GM13976 (cell line): ENCODE measurements around the gene LRRC1.

ENCODE experiments used
- DNase-seq: peaks from one replicate; pipeline ENCODE4 v3.0.0; 2012; ENCODE audit warnings: low spot score
- in situ Hi-C: fragments of 300-500 bp; cut with MboI; formaldehyde crosslinking; loops from one replicate; pipeline ENCODE4 v1.12.0; 2022; ENCODE audit warnings: low sequenced_read_pairs, mixed read lengths, inconsistent platforms; ENCODE audit not compliant: unreplicated experiment
- TF ChIP-seq, protein P1 (sequence below): IDR thresholded peaks from 2 replicates; pipeline ENCODE4 v1.5.1; 2012; ENCODE audit warnings: borderline replicate concordance, mild to moderate bottlenecking; ENCODE audit not compliant: insufficient read depth; ENCODE audit errors: extremely low read depth, missing control alignments, control extremely low read depth

LRRC1 gene

DNA sequence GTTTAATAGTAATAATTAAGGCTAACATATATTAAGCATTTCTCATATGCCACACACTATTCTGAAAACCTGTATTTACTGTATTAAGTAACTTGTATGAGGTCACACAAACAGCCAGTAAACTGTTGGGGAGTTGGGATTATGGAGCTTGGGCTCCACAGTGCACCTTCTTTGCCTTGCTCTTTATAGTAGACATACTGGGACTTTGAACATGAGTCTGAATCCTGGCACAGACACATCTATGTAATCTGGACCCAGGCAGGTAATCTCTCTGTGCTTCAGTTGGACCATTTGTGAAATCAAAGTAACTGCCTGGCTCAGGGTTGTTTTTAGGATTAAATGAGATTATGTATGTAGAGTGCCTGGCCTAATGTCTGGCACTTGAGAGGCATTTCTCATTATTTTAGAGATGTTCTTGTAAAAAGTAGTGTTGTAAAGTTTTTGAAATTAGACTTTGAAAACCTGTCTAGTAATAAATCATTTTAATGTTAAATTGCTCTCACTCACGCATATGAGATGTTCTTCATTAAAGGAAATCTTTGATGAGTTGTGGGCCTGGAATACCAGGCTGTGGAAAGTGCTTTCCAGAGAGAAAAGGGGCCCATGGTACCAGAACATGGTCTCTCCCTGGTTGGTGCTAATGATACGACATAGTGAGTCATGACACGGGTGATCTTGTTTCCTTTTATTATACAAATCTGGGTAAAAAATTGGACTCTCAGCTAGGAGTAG is 34.3 kb downstream of the LRRC1 start:
- TF ChIP-seq, protein P1, sequence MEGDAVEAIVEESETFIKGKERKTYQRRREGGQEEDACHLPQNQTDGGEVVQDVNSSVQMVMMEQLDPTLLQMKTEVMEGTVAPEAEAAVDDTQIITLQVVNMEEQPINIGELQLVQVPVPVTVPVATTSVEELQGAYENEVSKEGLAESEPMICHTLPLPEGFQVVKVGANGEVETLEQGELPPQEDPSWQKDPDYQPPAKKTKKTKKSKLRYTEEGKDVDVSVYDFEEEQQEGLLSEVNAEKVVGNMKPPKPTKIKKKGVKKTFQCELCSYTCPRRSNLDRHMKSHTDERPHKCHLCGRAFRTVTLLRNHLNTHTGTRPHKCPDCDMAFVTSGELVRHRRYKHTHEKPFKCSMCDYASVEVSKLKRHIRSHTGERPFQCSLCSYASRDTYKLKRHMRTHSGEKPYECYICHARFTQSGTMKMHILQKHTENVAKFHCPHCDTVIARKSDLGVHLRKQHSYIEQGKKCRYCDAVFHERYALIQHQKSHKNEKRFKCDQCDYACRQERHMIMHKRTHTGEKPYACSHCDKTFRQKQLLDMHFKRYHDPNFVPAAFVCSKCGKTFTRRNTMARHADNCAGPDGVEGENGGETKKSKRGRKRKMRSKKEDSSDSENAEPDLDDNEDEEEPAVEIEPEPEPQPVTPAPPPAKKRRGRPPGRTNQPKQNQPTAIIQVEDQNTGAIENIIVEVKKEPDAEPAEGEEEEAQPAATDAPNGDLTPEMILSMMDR, result no peak
- DNase-seq, result no peak
- in situ Hi-C loops, result no loop called here

DNA sequence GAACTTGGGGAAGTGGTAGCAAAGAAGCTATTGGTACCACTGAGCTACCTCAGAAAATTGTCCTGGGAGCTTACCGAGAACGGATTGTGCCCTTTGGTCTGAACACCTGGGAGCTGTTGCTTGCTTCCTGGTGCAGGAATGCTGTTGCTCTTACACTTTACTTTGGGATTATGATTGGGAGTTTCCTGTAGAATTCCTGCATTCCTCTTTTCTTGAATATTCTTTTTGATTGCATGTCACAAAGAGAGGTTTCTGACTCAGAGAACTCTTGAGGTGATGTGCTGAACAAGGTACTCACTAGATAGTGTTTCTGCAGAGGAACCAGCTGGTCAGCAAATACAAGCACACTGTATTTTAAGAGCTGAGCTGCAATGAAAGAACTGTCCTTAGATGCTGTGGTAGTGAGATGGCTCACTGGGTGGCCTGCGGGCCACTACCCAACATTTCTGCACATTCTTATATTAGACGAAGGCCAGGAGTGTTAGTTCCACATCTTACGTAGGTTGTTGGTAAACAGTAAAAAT is 35.0 kb downstream of the LRRC1 start:
- in situ Hi-C loops, result no loop called here
- TF ChIP-seq, protein P1, result no peak
- DNase-seq, result no peak

DNA sequence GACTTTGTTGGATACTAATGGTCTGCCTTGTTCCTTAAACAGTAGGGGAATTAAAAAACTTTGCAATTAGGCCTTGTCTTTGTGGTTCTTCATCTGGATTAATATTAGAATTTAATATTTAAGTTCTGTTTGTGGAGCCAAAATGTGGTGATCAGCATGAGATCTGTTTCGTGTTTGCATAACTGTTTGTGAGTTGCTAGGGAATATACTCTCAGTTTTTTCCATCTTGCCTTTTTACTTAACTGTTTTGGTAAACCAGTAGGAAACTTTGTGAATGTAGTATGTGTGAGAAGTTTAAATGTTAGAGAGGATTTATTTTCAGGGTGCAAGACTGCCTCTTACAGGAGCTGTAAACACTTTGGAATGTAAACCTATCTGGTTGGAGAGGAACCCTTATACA is 35.6 kb downstream of the LRRC1 start:
- no peak for DNase-seq
- in situ Hi-C loops, result no loop called here
- TF ChIP-seq, protein P1, result no peak

DNA sequence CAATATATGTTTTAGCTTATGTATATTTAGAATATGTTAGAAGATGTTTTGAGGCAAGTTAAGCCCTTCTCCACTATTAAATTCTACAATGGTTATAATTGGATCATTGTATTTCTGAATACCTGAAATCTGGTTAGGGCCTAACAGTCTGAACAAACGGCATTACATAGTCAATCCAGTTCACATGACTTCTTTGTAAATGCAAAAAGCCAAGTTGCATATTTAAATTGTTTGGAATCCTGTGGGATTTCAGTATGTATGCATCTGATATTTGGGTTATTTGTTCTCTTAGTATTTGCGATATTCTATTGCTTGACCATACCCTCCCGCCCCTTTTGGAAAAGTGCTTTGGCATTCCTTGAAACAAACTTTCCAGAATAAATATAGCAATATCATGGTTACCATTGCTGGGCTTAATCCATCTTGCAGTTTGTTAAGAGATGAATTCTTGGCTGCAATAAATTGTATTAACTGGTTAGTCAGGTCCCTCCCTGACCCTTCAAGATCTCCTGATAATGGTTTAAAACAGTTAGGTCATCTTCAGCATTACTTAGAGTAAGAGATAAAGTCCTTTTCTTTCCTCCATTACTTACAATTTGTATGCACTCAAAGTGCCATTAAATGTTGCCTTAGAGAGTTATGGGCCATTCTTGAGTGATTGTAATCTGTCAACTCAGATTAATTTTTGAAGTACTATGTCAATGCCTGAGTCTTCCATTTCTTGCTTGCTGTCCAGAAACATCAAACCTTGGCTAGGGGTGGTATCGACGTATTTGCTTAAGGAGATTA is 36.5 kb downstream of the LRRC1 start:
- no peak for DNase-seq
- in situ Hi-C loops, result no loop called here

DNA sequence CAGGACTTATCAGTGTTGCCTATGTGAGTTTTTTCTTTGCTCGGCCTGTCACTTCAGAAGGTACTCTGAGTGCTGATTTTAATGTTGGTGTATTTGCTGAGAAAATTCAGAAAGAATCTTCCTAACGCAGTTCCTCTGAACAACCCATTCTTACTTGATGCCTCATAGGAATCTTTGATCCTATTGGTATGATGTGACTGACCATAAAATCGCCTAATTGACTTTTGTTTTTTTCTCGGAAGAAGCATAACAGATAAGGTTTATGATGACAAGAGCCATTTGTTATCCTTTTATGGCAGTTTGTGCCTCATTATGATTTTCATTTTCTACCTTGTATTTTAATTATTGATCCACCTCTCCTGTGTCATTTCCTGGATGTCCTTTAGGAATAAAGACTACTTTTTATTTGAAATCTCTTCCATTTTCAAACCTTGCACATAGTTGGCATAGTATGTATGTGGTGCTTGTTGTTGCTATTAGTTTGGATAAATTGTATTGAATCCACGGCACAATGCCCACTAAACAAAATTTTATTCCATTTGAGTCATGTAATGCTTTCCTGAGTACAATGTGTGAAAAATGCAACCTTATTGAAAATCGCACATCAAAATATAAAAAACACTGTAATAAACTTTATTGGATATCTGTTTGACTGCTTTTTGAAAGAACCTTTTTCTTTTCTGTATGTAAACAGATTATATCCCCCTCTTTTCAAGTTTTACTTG is 37.3 kb downstream of the LRRC1 start:
- in situ Hi-C loops, result no loop called here
- TF ChIP-seq, protein P1, result no peak
- no peak for DNase-seq

More for the DNA sequence above, 36.5 kb downstream of the LRRC1 start:
- TF ChIP-seq, protein P1, result no peak

DNA sequence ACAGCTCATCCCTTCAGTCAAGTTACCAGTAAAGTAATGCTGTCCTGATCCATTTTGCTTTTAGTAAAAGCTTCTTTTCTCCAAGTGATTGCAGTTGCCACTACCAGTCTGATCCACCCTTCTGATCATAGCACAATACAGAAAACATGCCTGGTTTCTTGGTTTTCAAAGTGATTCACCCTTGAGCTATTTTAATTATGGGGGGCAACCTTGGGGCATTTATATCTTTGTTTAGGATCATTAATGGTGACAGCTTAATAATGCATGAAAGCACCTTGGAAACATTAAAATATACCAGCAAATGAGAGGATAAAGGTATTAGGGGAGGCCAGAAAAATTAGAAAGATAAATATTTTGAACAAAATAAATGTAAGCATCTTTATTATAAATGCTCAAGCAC is 38.4 kb downstream of the LRRC1 start:
- in situ Hi-C loops, result no loop called here
- TF ChIP-seq, protein P1, result no peak
- no peak for DNase-seq
